Smooth muscle cell (in vitro differentiated cells): ENCODE data around the gene CAPN6. TPM values are rescaled to one million over a fixed set of nuclear protein-coding genes. Genes with fewer than 3 reads are reported as not detected.

Experiments
- DNase-seq: peaks from one replicate; lab custom pipeline; 2025; ENCODE audit not compliant: unreplicated experiment; lab: John Stamatoyannopoulos, UW
- H2AFZ ChIP-seq: fragments of 200-600 bp; sonication (generic); 2 replicates; pipeline ENCODE4 v1.6.0; 2016; ENCODE audit warnings: antibody characterized with exemption, low read depth, mild to moderate bottlenecking
- H3F3A ChIP-seq: fragments of 200-600 bp; sonication (generic); 2 replicates; pipeline ENCODE4 v1.6.0; 2017; ENCODE audit warnings: antibody characterized with exemption, low read depth
- H3K27ac ChIP-seq: fragments of 200-600 bp; sonication (generic); 2 replicates; pipeline ENCODE4 v1.5.1; 2016; ENCODE audit warnings: low read depth, mild to moderate bottlenecking
- H3K27me3 ChIP-seq: fragments of 200-600 bp; sonication (generic); 2 replicates; pipeline ENCODE4 v1.6.1; 2016; ENCODE audit warnings: low read depth, mild to moderate bottlenecking
- H3K36me3 ChIP-seq: fragments of 200-600 bp; sonication (generic); 2 replicates; pipeline ENCODE4 v1.5.1; 2016; ENCODE audit warnings: low read depth
- H3K4me1 ChIP-seq: fragments of 200-600 bp; sonication (generic); 2 replicates; pipeline ENCODE4 v1.5.1; 2016; ENCODE audit warnings: low read depth
- H3K4me2 ChIP-seq: fragments of 200-600 bp; sonication (generic); 2 replicates; pipeline ENCODE4 v1.6.0; 2016; ENCODE audit warnings: mild to moderate bottlenecking
- H3K4me3 ChIP-seq: fragments of 200-600 bp; sonication (generic); 2 replicates; pipeline ENCODE4 v1.5.1; 2016; ENCODE audit warnings: mild to moderate bottlenecking
- H3K79me2 ChIP-seq: fragments of 200-600 bp; sonication (generic); 2 replicates; pipeline ENCODE4 v1.6.0; 2016; ENCODE audit warnings: low read depth, mild to moderate bottlenecking
- H3K9ac ChIP-seq: fragments of 200-600 bp; sonication (generic); 2 replicates; pipeline ENCODE4 v1.6.0; 2016; ENCODE audit warnings: low read depth
- H3K9me3 ChIP-seq: fragments of 200-600 bp; sonication (generic); replicated peaks from 2 replicates; pipeline ENCODE4 v1.5.1; 2016; ENCODE audit warnings: low read depth
- H4K20me1 ChIP-seq: fragments of 200-600 bp; sonication (generic); 2 replicates; pipeline ENCODE4 v1.6.0; 2016; ENCODE audit warnings: low read depth
- WGBS: methylation state at CpG from one replicate; pipeline ENCODE4 v1.1.7; 2016; ENCODE audit warnings: low lambda C conversion rate; 5-methylcytosine and 5-hydroxymethylcytosine counted together
- polyA plus RNA-seq: library from polyadenylated mRNA; unstranded; fragments of >200 nt; fragmentation: Nextera tagmentation; extraction: Ambion mirVana; gene quantifications from 2 replicates; pipeline ENCODE4 v1.2.1, GENCODE V29; 2016
- total RNA-seq: library from RNA; depleted of rRNA; stranded (reverse); fragments of >200 nt; gene quantifications from 2 replicates; pipeline ENCODE4 v1.2.3, GENCODE V29; 2014
- TF ChIP-seq, protein P1 (sequence below): fragments of 200-600 bp; sonication (generic); IDR thresholded peaks from 2 replicates; pipeline ENCODE4 v1.5.1; 2017; ENCODE audit warnings: borderline replicate concordance, mild to moderate bottlenecking, antibody characterized with exemption; ENCODE audit not compliant: insufficient read depth, poor library complexity, severe bottlenecking

CAPN6 gene
- total and polyA plus RNA-seq, 2 experiments from 2014 or later, result 2.2 to 12.6 TPM

DNA sequence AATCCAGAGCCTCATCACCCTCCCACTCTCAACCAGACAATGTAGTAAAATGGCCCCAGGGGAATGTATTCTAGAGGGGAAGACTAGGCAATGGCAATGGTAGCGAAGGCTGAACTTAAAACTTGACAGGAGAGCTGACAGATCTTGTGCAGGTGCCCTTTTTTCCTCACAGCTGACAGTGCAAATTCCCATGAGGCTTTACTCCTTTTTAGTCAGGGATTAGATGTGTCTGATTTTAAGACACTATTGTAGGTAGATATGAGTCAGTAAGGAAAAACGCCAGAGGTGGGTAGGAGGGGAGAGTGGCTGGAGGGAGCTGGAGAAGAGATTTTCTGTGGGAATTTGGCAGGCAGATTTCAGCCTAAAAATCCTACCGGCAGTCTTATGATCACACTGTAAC is 10.7 kb downstream of the CAPN6 start:
- no peak overlapping the region for H3K27ac ChIP-seq
- H3K4me3 ChIP-seq, result no peak overlapping the region
- H3K27me3 ChIP-seq, result no peaks in the 10 kb centered on the region
- H3K4me2 ChIP-seq, result no peak overlapping the region
- H3K4me1 ChIP-seq, result peaks cover 24% of the 10 kb centered on the region
- TF ChIP-seq, protein P1, sequence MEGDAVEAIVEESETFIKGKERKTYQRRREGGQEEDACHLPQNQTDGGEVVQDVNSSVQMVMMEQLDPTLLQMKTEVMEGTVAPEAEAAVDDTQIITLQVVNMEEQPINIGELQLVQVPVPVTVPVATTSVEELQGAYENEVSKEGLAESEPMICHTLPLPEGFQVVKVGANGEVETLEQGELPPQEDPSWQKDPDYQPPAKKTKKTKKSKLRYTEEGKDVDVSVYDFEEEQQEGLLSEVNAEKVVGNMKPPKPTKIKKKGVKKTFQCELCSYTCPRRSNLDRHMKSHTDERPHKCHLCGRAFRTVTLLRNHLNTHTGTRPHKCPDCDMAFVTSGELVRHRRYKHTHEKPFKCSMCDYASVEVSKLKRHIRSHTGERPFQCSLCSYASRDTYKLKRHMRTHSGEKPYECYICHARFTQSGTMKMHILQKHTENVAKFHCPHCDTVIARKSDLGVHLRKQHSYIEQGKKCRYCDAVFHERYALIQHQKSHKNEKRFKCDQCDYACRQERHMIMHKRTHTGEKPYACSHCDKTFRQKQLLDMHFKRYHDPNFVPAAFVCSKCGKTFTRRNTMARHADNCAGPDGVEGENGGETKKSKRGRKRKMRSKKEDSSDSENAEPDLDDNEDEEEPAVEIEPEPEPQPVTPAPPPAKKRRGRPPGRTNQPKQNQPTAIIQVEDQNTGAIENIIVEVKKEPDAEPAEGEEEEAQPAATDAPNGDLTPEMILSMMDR, result no peak
- H3K9me3 ChIP-seq, result no peaks in the 10 kb centered on the region
- H3K36me3 ChIP-seq, result no peaks in the 10 kb centered on the region
- no peaks in the 10 kb centered on the region for H4K20me1 ChIP-seq
- H2AFZ ChIP-seq, result no peak overlapping the region
- 68% methylated on average over 3 of the region's 3 CpGs for WGBS
- H3F3A ChIP-seq, result no peaks in the 10 kb centered on the region
- H3K9ac ChIP-seq, result no peak overlapping the region
- DNase-seq, result no peak
- no peaks in the 10 kb centered on the region for H3K79me2 ChIP-seq

DNA sequence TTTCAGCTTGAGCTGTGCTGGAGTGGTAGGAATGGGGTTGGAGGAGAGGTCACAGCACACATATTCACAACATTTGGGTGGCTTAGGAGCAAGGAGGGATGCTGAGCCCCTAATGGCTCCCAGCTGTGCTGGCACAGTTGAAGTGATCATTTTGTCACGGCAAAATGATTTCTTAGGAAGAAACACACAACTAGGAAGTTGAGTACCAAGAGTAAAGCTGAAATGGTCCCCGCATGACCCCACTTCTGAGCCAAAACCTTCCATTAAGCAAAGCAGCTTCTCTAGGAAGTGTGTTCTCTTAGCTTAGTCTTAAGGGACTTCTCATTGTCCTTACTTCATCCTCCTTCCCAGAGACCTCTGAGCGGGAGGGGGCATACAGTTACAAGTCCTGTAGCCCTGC is 12.6 kb downstream of the CAPN6 start:
- H3K36me3 ChIP-seq, result no peaks in the 10 kb centered on the region
- peaks cover 24% of the 10 kb centered on the region for H3K4me1 ChIP-seq
- H3K27me3 ChIP-seq, result no peaks in the 10 kb centered on the region
- H3K27ac ChIP-seq, result no peak overlapping the region
- no peaks in the 10 kb centered on the region for H3F3A ChIP-seq
- H2AFZ ChIP-seq, result no peak overlapping the region
- no peak overlapping the region for H3K4me2 ChIP-seq
- TF ChIP-seq, protein P1, result no peak
- no peaks in the 10 kb centered on the region for H3K79me2 ChIP-seq
- H3K9me3 ChIP-seq, result no peaks in the 10 kb centered on the region
- no peak for DNase-seq
- H3K9ac ChIP-seq, result no peak overlapping the region
- 99% methylated on average over 3 of the region's 3 CpGs for WGBS
- H4K20me1 ChIP-seq, result no peaks in the 10 kb centered on the region
- H3K4me3 ChIP-seq, result no peak overlapping the region

DNA sequence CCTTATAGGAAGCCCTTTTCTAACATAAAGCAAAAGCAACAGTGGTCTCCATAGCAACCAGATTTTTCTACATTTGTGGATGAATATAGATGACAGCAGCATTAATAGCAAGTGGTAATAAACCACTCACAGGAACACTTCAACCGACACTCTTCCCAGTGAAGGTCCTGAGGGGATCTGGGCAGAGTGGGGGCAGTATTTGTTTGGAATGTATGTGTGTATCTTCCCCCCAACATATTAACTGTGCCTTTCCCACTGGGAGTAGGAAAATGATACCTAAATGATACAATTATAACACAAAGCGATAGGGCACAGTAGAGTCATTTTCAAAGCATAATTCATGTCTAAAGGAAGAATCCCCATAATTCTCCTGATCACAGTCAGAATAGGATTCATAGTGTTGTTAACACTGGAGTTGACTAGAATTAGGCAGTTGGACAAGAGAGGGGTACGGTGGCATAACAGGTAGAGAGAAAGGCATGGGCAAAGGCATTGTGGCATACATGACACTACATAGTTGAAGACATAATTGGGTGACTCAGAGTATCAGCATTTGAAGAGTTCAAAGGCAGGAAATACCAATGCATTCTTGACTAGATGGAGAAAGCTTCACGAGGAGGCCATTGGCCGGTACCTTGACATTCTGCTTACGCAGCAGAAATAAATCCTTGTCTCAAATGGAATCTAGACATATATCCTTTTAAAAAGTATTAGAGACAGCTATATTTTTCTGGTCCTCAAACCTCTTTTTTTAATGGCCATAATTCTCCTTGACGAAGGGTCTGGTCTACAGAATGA is 15.2 kb downstream of the CAPN6 start:
- TF ChIP-seq, protein P1, result no peak
- H3K27me3 ChIP-seq, result no peaks in the 10 kb centered on the region
- 69% methylated on average over 7 of the region's 7 CpGs for WGBS

More for the DNA sequence above, 15.2 kb downstream of the CAPN6 start:
- Histone ChIP-seq H3K4me3 (no peak overlapping the region), H3K36me3 (no peaks in the 10 kb centered on the region), H4K20me1 (no peaks in the 10 kb centered on the region), H2AFZ (no peak overlapping the region), H3K79me2 (no peaks in the 10 kb centered on the region), H3F3A (no peaks in the 10 kb centered on the region), H3K4me1 (peaks cover 10% of the 10 kb centered on the region), H3K9me3 (no peaks in the 10 kb centered on the region), H3K9ac (no peak overlapping the region), H3K27ac (no peak overlapping the region), H3K4me2 (no peak overlapping the region)
- DNase-seq, result no peak
